PC-9 (cell line): ENCODE results near the gene CPS1.

Source experiments
- CTCF ChIP-seq: fragments of 200-600 bp; sonication (generic); conservative IDR thresholded peaks from 2 replicates; pipeline ENCODE4 v1.6.1; 2017; ENCODE audit warnings: mixed run types, antibody characterized with exemption, mild to moderate bottlenecking, moderate library complexity
- EZH2 ChIP-seq: fragments of 200-600 bp; sonication (generic); IDR thresholded peaks from 2 replicates; pipeline ENCODE4 v1.8.0; 2017; ENCODE audit warnings: antibody characterized with exemption, low read depth

- TF ChIP-seq EZH2 (no peak), CTCF (no peak)
Measured at GRCh38 chr2:210553373-210553772, 3.0 kb upstream of the CPS1 start.
